Left colon (tissue), 2 donors: ENCODE measurements around the gene USP36. TPM values are rescaled to one million over a fixed set of nuclear protein-coding genes. Genes with fewer than 3 reads are reported as not detected.

Experiments
- ATAC-seq: fragments of 200-7000 bp; cut with Tn5 transposase; one replicate; pipeline ENCODE4 v1.9.1; 2020; ENCODE audit warnings: mild to moderate bottlenecking, moderate library complexity
- DNase-seq, 2 donors: peaks; one replicate each; pipeline ENCODE4 v3.0.0-alpha.2; 2020
- intact Hi-C, 2 donors: fragments of 100-400 bp; cut with DNase I in 1 of 2; cut with micrococcal nuclease in 1 of 2; formaldehyde crosslinking; loops; one replicate each; pipeline versions ENCODE4 v1.11.2 to v1.14.0; 2022; cut with DNase I, micrococcal nuclease
- total RNA-seq, 2 donors: library from RNA; stranded (reverse); fragmentation: NEBNext Ultra II Directional; extraction: Animal tissue kit (Norgen Biotek cat#: 25700); gene quantifications; one replicate each; pipeline ENCODE4 v1.2.1, GENCODE V29; 2021
- donor health status: DM: no; HTN: no; CAD: no.
- donor health status: DM: yes; HTN: yes; CAD: no.

The USP36 gene
- total RNA-seq, 2 donors from 2014 or later = 35.7 to 45.1 TPM

- ATAC-seq (no peak), DNase-seq (no peak)
- intact Hi-C loops = no loop called here
Measured at GRCh38 chr17:78800132-78800931, 40.3 kb downstream of the USP36 start.

- intact Hi-C loops = no loop called here
- ATAC-seq (peak; percentile 57), DNase-seq (no peak)
Measured at GRCh38 chr17:78798695-78799559, 41.7 kb downstream of the USP36 start.

- DNase-seq (no peak), ATAC-seq (no peak)
- intact Hi-C loops = no loop called here
Measured at GRCh38 chr17:78797691-78798585, 42.7 kb downstream of the USP36 start.

- DNase-seq = no peak
- ATAC-seq = no peak
- intact Hi-C loops = no loop called here
Measured at GRCh38 chr17:78797213-78797612, 43.4 kb downstream of the USP36 start.

- DNase-seq = no peak
- intact Hi-C loops = no loop called here
- ATAC-seq = no peak
Measured at GRCh38 chr17:78796517-78796900, 44.1 kb downstream of the USP36 start.

GRCh38 chr17:78795861-78796516, 44.6 kb downstream of the USP36 start:
- no peak for ATAC-seq
- DNase-seq = no peak
- intact Hi-C loops = no loop called here

- intact Hi-C loops = no loop called here
- DNase-seq (no peak), ATAC-seq (no peak)
Measured at GRCh38 chr17:78794864-78795640, 45.6 kb downstream of the USP36 start.

GRCh38 chr17:78794399-78794798, 46.2 kb downstream of the USP36 start:
- no peak for ATAC-seq
- intact Hi-C loops = no loop called here
- no peak for DNase-seq

GRCh38 chr17:78793968-78794367, 46.6 kb downstream of the USP36 start:
- intact Hi-C loops = no loop called here
- no peak for ATAC-seq
- no peak for DNase-seq

GRCh38 chr17:78793415-78793814, 47.2 kb downstream of the USP36 start:
- no peak for ATAC-seq
- no peak for DNase-seq
- intact Hi-C loops = no loop called here

GRCh38 chr17:78791840-78792709, 48.5 kb downstream of the USP36 start:
- intact Hi-C loops = no loop called here
- DNase-seq = no peak
- ATAC-seq = no peak

- ATAC-seq = no peak
- DNase-seq = no peak
- intact Hi-C loops = no loop called here
Measured at GRCh38 chr17:78790552-78790951, 50.1 kb downstream of the USP36 start.

- DNase-seq (peak; percentile 84 to 91), ATAC-seq (peak; percentile 81)
- intact Hi-C loops = no loop called here
Measured at GRCh38 chr17:78789663-78790181, 50.9 kb downstream of the USP36 start.

- ATAC-seq (peak; percentile 31), DNase-seq (no peak)
- intact Hi-C loops = no loop called here
Measured at GRCh38 chr17:78789149-78789662, 51.4 kb downstream of the USP36 start.

GRCh38 chr17:78788451-78788850, 52.2 kb downstream of the USP36 start:
- DNase-seq = no peak
- ATAC-seq = no peak
- intact Hi-C loops = no loop called here

- DNase-seq (no peak), ATAC-seq (no peak)
- intact Hi-C loops = no loop called here
Measured at GRCh38 chr17:78787444-78787843, 53.2 kb downstream of the USP36 start.

GRCh38 chr17:78785663-78786057, 55.0 kb downstream of the USP36 start:
- DNase-seq (no peak), ATAC-seq (no peak)
- intact Hi-C loops = no loop called here
